ENCODE data around the gene TLCD4. TPM values are rescaled to one million over a fixed set of nuclear protein-coding genes. Genes with fewer than 3 reads are reported as not detected.
"Not testable (repeated sequence)": the region's sequence is repeated elsewhere in the genome, so short reads cannot be mapped to it uniquely, and the experiment has no call there.

Gene TLCD4
- total RNA-seq, 1 donor from 2014 or later, result 11.3 TPM

DNA sequence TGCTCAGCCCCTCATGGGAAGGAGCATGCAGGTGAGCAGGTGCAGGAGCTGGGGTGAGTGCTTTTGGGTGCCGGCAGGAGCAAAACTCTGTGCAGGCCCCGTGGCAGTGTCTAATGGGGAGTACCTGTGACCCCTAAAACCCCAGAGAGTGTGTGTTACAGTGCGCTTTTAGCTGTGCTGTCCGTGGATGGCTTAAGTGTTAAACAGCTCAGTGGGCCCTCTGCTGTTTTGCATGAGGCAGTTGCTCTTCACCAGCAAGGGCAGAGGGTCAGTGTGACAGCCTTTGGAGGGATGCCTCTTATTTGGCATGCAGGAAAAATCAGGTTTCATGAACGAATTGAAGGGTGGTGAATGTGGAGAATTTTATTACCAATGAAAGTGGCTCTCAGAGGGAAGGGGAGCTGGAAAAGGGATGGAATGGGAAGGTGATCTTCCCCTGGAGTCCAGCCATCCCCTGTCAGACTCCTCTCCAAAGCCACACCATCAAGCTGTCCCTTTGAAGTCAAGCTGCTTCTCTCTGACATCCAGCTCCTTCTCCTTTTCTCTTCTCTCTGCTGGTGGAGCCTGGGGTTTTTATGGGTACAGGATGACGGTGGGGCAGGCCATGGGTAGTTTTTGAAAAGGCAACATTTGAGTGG, 27.4 kb upstream of the TLCD4 start:
- ATAC-seq (no peak), DNase-seq (no peak)
- TF ChIP-seq, protein P1, sequence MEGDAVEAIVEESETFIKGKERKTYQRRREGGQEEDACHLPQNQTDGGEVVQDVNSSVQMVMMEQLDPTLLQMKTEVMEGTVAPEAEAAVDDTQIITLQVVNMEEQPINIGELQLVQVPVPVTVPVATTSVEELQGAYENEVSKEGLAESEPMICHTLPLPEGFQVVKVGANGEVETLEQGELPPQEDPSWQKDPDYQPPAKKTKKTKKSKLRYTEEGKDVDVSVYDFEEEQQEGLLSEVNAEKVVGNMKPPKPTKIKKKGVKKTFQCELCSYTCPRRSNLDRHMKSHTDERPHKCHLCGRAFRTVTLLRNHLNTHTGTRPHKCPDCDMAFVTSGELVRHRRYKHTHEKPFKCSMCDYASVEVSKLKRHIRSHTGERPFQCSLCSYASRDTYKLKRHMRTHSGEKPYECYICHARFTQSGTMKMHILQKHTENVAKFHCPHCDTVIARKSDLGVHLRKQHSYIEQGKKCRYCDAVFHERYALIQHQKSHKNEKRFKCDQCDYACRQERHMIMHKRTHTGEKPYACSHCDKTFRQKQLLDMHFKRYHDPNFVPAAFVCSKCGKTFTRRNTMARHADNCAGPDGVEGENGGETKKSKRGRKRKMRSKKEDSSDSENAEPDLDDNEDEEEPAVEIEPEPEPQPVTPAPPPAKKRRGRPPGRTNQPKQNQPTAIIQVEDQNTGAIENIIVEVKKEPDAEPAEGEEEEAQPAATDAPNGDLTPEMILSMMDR (IDR thresholded peaks at IDR 0.05), result no peak
- Histone ChIP-seq H3K27ac (no peak overlapping the region), H3K4me3 (no peak overlapping the region), H3K27me3 (ENCODE audit: low read depth) (no peaks in the 10 kb centered on the region), H3K9me3 (no peaks in the 10 kb centered on the region), H3K4me1 (peaks cover 6% of the 10 kb centered on the region), H3K36me3 (no peaks in the 10 kb centered on the region)
- intact Hi-C loops (cut with DNase I), result loop anchor here (10.0 kb wide), 1 partner anchor 145 kb away; the partner anchor contains the start of gene RWDD3

DNA sequence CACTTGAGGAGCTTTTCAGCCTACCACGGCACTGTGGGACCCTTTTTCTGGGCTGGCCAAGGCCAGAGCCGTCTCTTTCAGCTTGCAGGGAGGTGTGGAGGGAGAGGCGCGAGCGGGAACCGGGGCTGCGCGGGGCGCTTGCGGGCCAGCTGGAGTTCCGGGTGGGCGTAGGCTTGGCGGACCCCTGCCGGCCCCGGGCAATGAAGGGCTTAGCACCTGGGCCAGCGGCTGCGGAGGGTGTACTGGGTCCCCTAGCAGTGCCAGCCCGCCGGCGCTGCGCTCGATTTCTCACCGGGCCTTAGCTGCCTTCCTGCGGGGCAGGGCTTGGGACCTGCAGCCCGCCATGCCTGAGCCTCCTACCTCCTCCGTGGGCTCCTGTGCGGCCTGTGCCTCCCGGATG, 25.9 kb upstream of the TLCD4 start:
- H3K4me1 ChIP-seq; intact Hi-C loops (cut with DNase I); H3K4me3 ChIP-seq; DNase-seq; H3K27ac ChIP-seq; H3K9me3 ChIP-seq; H3K36me3 ChIP-seq; ATAC-seq; H3K27me3 ChIP-seq (ENCODE audit: low read depth): not testable (repeated sequence)

DNA sequence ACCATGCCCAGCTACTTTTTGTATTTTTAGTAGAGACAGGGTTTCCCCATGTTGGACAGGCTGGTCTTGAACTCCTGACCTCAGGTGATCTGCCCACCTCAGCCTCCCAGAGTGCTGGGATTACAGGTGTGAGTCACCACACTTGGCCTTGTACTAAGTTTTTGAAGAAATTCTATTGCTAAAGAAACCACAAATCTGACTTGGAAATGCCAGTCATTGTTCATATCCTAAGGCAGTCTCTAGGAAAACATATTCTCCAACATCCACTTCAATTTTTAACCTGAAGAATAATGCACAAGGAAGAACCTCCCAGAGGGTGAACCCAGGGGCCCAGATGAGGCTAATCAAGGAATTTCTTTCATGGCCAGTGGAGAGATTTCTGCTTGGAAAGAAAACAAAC, 24.3 kb upstream of the TLCD4 start:
- H3K27me3 ChIP-seq (ENCODE audit: low read depth); H3K36me3 ChIP-seq; H3K4me3 ChIP-seq; DNase-seq; ATAC-seq; H3K27ac ChIP-seq; intact Hi-C loops (cut with DNase I); H3K4me1 ChIP-seq; H3K9me3 ChIP-seq: not testable (repeated sequence)

DNA sequence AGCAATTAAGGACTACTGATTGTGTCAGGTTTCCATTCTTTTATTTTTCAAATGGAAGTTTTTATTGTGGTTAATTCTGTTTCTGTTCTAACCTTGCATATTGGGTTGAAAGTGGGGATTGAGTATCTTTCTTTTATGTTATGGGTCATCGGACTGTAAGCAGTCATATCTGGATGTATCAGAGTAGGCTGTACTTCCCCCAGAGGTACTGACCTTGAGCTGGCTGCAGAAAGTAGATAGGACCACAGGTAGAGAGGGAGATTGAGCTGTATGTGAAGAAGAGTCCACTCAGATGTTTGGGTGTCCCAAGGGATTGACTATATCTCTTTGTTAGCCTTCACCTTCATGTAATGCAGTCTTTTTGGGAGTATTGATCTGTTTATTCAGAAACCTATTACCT, 23.9 kb upstream of the TLCD4 start:
- Histone ChIP-seq H3K4me1 (no peaks in the 10 kb centered on the region), H3K36me3 (no peaks in the 10 kb centered on the region), H3K27me3 (ENCODE audit: low read depth) (no peaks in the 10 kb centered on the region), H3K9me3 (no peaks in the 10 kb centered on the region), H3K4me3 (no peak overlapping the region), H3K27ac (no peak overlapping the region)
- intact Hi-C loops (cut with DNase I), result no loop called here
- DNase-seq (no peak), ATAC-seq (no peak)
- TF ChIP-seq, protein P1 (IDR thresholded peaks at IDR 0.05), result no peak

DNA sequence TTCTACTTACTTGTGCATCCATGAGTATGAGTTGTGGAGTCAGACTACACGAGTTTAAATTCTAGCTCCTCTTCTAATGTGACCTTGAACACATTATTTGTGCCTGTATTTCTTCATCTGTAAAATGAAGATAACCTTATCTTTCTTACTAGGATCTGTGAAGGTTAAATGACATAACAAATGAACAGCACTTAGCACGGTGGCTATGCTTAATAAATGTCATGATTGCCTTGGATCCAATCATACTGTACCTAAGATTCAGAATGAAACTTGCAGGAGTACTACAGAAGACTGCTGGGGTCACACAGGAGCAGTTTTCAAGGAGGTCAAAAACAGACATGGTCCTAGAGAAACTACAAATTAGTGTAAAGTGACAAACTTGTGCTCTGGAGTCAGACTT, 22.2 kb upstream of the TLCD4 start:
- ATAC-seq (no peak), DNase-seq (no peak)
- intact Hi-C loops (cut with DNase I), result no loop called here
- Histone ChIP-seq H3K4me1 (no peaks in the 10 kb centered on the region), H3K27ac (no peak overlapping the region), H3K4me3 (no peak overlapping the region), H3K36me3 (no peaks in the 10 kb centered on the region), H3K9me3 (no peaks in the 10 kb centered on the region), H3K27me3 (ENCODE audit: low read depth) (no peaks in the 10 kb centered on the region)
- TF ChIP-seq, protein P1 (IDR thresholded peaks at IDR 0.05), result no peak

GRCh38 chr1:95095833-95096217, 21.3 kb upstream of the TLCD4 start:
- TF ChIP-seq, protein P1 (IDR thresholded peaks at IDR 0.05), result no peak

More at GRCh38 chr1:95095833-95096217, 21.3 kb upstream of the TLCD4 start:
- Histone ChIP-seq H3K27ac (no peak overlapping the region), H3K27me3 (ENCODE audit: low read depth) (no peaks in the 10 kb centered on the region), H3K4me1 (no peaks in the 10 kb centered on the region), H3K36me3 (no peaks in the 10 kb centered on the region), H3K9me3 (no peaks in the 10 kb centered on the region), H3K4me3 (no peak overlapping the region)
- ATAC-seq (peak; percentile 59 to 62), DNase-seq (no peak)
- intact Hi-C loops (cut with DNase I), result no loop called here

Data from lower lobe of right lung (tissue), 2 donors.